GM12864 (cell line): ENCODE measurements around the gene CFAP74.

Experiments
- DNase-seq: peaks from one replicate; pipeline ENCODE4 v3.0.0-alpha.2; 2011; ENCODE audit warnings: low read depth
- H3K4me3 ChIP-seq: 2 replicates; pipeline ENCODE4 v1.5.1; 2011; ENCODE audit warnings: mild to moderate bottlenecking, low read depth, low read length, control low read depth
- CTCF ChIP-seq: IDR thresholded peaks from 2 replicates; pipeline ENCODE4 v1.5.1; 2011; ENCODE audit warnings: low read depth, mild to moderate bottlenecking, moderate library complexity, low read length, control low read depth, inconsistent platforms; ENCODE audit errors: missing control alignments

The CFAP74 gene

GRCh38 chr1:1941868-1942752, 61.5 kb downstream of the CFAP74 start:
- no peak for DNase-seq
- H3K4me3 ChIP-seq = no peak overlapping the region
- TF ChIP-seq CTCF = no peak

- no peak for TF ChIP-seq CTCF
- H3K4me3 ChIP-seq = no peak overlapping the region
- no peak for DNase-seq
These were observed 62.3 kb downstream of the CFAP74 start for GRCh38 chr1:1941211-1941841.

DNA sequence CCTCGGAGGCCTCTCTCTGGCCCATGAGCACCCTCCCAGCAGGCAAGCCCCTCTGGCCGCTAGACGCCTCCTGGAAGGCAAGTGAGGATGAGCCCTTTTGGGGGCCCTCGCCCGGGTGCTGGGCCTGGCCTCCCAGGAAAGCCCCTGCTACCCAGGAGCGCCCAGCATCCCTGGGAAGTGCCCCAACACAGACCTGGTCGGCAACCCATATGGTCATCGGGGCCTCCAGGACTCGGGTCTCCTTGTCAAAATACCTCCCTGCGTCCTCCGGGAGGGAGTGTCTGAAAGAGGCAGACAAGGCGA, 63.5 kb downstream of the CFAP74 start:
- TF ChIP-seq CTCF = no peak
- no peak overlapping the region for H3K4me3 ChIP-seq
- DNase-seq = no peak

DNA sequence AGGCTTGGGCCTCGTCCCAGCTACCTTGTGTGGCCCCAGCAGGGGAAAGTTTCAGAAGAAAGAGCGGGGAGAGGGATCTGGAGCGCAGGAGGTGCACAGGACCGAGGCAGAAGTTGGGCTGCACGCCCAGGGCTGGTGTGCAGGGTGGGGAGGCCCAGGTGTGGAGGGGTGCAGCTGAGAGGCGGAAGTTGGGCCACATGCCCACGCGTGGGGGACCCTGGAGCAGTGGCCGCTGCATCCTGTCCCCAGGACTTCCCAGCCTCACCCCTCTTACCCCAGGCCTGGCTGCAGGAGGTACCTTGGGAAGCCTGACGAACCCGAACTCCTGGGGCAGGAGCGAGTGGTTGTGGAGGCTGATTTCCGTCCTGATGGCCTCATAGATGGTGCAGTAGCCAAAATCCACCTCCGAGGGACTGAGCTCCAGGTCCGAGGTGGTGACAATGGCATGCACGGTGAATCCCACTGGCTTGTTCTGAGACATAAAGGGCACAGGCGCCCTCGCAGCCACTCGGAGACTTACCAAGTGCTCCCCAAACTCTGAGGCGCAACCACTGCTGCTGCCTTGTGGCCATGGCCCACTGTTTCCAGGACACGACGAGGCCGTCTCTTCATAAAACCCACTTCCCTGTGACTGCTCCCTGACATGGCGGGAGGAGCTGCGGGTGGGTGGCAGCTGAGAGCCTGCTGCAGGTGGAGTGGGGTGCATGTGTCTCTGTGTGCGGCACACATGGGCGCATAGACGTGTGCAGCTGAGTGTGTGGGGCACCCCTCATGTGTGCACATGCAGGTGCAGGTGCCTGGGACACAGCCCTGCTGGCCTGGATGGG, 64.1 kb downstream of the CFAP74 start:
- no peak for TF ChIP-seq CTCF
- no peak for DNase-seq
- H3K4me3 ChIP-seq = no peak overlapping the region

- DNase-seq = no peak
These were observed 64.8 kb downstream of the CFAP74 start for GRCh38 chr1:1938613-1939295.

More at GRCh38 chr1:1938613-1939295, 64.8 kb downstream of the CFAP74 start:
- TF ChIP-seq CTCF = no peak
- H3K4me3 ChIP-seq = no peak overlapping the region
